GM12864 (cell line): ENCODE data around the gene ERBB2.

Experiments used
- DNase-seq: peaks from one replicate; pipeline ENCODE4 v3.0.0-alpha.2; 2011; ENCODE audit warnings: low read depth
- H3K4me3 ChIP-seq: 2 replicates; pipeline ENCODE4 v1.5.1; 2011; ENCODE audit warnings: mild to moderate bottlenecking, low read depth, low read length, control low read depth
- CTCF ChIP-seq: IDR thresholded peaks from 2 replicates; pipeline ENCODE4 v1.5.1; 2011; ENCODE audit warnings: low read depth, mild to moderate bottlenecking, moderate library complexity, low read length, control low read depth, inconsistent platforms; ENCODE audit errors: missing control alignments

ERBB2 gene

GRCh38 chr17:39739885-39740356, 40.1 kb downstream of the ERBB2 start:
- no peak for DNase-seq
- no peak overlapping the region for H3K4me3 ChIP-seq

GRCh38 chr17:39740357-39741111, 40.7 kb downstream of the ERBB2 start:
- DNase-seq, result no peak
- H3K4me3 ChIP-seq, result no peak overlapping the region
- TF ChIP-seq CTCF, result no peak

More at GRCh38 chr17:39739885-39740356, 40.1 kb downstream of the ERBB2 start:
- no peak for TF ChIP-seq CTCF

GRCh38 chr17:39742126-39742855, 42.4 kb downstream of the ERBB2 start:
- no peak for DNase-seq
- no peak for TF ChIP-seq CTCF
- H3K4me3 ChIP-seq, result no peak overlapping the region

GRCh38 chr17:39742856-39743436, 43.1 kb downstream of the ERBB2 start:
- no peak overlapping the region for H3K4me3 ChIP-seq
- TF ChIP-seq CTCF, result no peak
- DNase-seq, result no peak

GRCh38 chr17:39744075-39744835, 44.4 kb downstream of the ERBB2 start:
- no peak for DNase-seq

More at GRCh38 chr17:39744075-39744835, 44.4 kb downstream of the ERBB2 start:
- no peak for TF ChIP-seq CTCF
- no peak overlapping the region for H3K4me3 ChIP-seq
